ENCODE results near the gene MAGI1.

MAGI1 gene

GRCh38 chr3:66014651-66015050 lies 24.1 kb downstream of the MAGI1 start:
- no peak for TF ChIP-seq CTCF (IDR thresholded peaks at IDR 0.05; ENCODE audit: insufficient read depth, missing control alignments)
- DNase-seq (ENCODE audit: insufficient read length, low spot score) (no peak), FAIRE-seq (no peak)

GRCh38 chr3:66014056-66014455 lies 24.7 kb downstream of the MAGI1 start:
- no peak for DNase-seq (ENCODE audit: insufficient read length, low spot score)
- no peak for FAIRE-seq
- no peak for TF ChIP-seq CTCF (IDR thresholded peaks at IDR 0.05; ENCODE audit: insufficient read depth, missing control alignments)

GRCh38 chr3:66012711-66013110 lies 26.0 kb downstream of the MAGI1 start:
- no peak for DNase-seq (ENCODE audit: insufficient read length, low spot score)
- FAIRE-seq: no peak
- no peak for TF ChIP-seq CTCF (IDR thresholded peaks at IDR 0.05; ENCODE audit: insufficient read depth, missing control alignments)

GRCh38 chr3:66010739-66011655 lies 27.7 kb downstream of the MAGI1 start:
- DNase-seq (ENCODE audit: insufficient read length, low spot score) (no peak), FAIRE-seq (no peak)
- TF ChIP-seq CTCF (IDR thresholded peaks at IDR 0.05; ENCODE audit: insufficient read depth, missing control alignments): no peak

GRCh38 chr3:66010348-66010738 lies 28.4 kb downstream of the MAGI1 start:
- FAIRE-seq (no peak), DNase-seq (ENCODE audit: insufficient read length, low spot score) (no peak)
- no peak for TF ChIP-seq CTCF (IDR thresholded peaks at IDR 0.05; ENCODE audit: insufficient read depth, missing control alignments)

- FAIRE-seq (no peak), DNase-seq (ENCODE audit: insufficient read length, low spot score) (no peak)
- no peak for TF ChIP-seq CTCF (IDR thresholded peaks at IDR 0.05; ENCODE audit: insufficient read depth, missing control alignments)
Observed at GRCh38 chr3:66004244-66004643, 34.5 kb downstream of the MAGI1 start.

- no peak for TF ChIP-seq CTCF (IDR thresholded peaks at IDR 0.05; ENCODE audit: insufficient read depth, missing control alignments)
- FAIRE-seq (no peak), DNase-seq (ENCODE audit: insufficient read length, low spot score) (no peak)
Observed at GRCh38 chr3:66001626-66002025, 37.1 kb downstream of the MAGI1 start.

Data from D721Med (cell line).